HCT116 (cell line): ENCODE data around the gene PAK6. TPM values are rescaled to one million over a fixed set of nuclear protein-coding genes. Genes with fewer than 3 reads are reported as not detected.

ENCODE experiments used
- total RNA-seq: library from RNA; stranded (reverse); gene quantifications from one replicate; pipeline ENCODE4 v1.2.1, GENCODE V29; 2021; ENCODE audit not compliant: unreplicated experiment

Gene PAK6
- total RNA-seq, 1 experiment from 2014 or later: 19.9 TPM

Other genes starting within 250 kb of the PAK6 start
- 168 TPM for gene SRP14, start 199.9 kb upstream of the PAK6 start, total RNA-seq
- gene BMF, start 130.2 kb upstream of the PAK6 start, total RNA-seq: 1.0 TPM
- 92.9 TPM for gene BUB1B, start 78.0 kb upstream of the PAK6 start, total RNA-seq
- gene ANKRD63, start 44.0 kb downstream of the PAK6 start, total RNA-seq: 0.89 TPM
- gene PLCB2, start 68.9 kb downstream of the PAK6 start, total RNA-seq: 2.8 TPM
- gene INAFM2, start 84.6 kb downstream of the PAK6 start, total RNA-seq: 8.8 TPM
- gene CCDC9B, start 101.9 kb downstream of the PAK6 start, total RNA-seq: 15.6 TPM
- gene PHGR1, start 112.0 kb downstream of the PAK6 start, total RNA-seq: 0.61 TPM
- gene DISP2, start 119.2 kb downstream of the PAK6 start, total RNA-seq: 3.3 TPM
- gene KNSTRN, start 143.7 kb downstream of the PAK6 start, total RNA-seq: 84.1 TPM
- gene IVD, start 166.7 kb downstream of the PAK6 start, total RNA-seq: 65.6 TPM
- 25.0 TPM for gene BAHD1, start 201.9 kb downstream of the PAK6 start, total RNA-seq
- gene CHST14, start 231.9 kb downstream of the PAK6 start, total RNA-seq: 12.7 TPM